GM12878 (cell line): ENCODE results near the gene TMEM225B. TPM values are rescaled to one million over a fixed set of nuclear protein-coding genes. Genes with fewer than 3 reads are reported as not detected.

Source experiments
- ATAC-seq: fragments of 200-7000 bp; cut with Tn5 transposase; 3 replicates; pipeline ENCODE4 v1.9.1; 2020; ENCODE audit warnings: mild to moderate bottlenecking, moderate library complexity
- BruUV-seq: library from RNA; stranded (reverse); fragments of 400-500 nt; replicated peaks from 2 replicates; lab custom pipeline; 2021; lab: Mats Ljungman, UMichigan
- CTCF ChIA-PET: fragments of 300-600 bp; sonication (Branson Sonifier 250); formaldehyde crosslinking; extraction: SDS; loops from one replicate; lab custom pipeline; 2021; ENCODE audit warnings: inconsistent platforms; lab: Yijun Ruan, JAX
- POLR2A ChIA-PET: fragments of 350-600 bp; formaldehyde crosslinking; extraction: SDS; loops from one replicate; lab custom pipeline; 2021; ENCODE audit warnings: inconsistent platforms; lab: Charles Lee
- RAD21 ChIA-PET: fragments of 300-600 bp; sonication (Branson Sonifier 250); formaldehyde crosslinking; loops from one replicate; lab custom pipeline; 2023; ENCODE audit warnings: antibody characterized with exemption; ENCODE audit not compliant: unreplicated experiment; lab: Charles Lee
- SMC1A ChIA-PET: fragments of 300-600 bp; sonication (Branson Sonifier 250); formaldehyde crosslinking; loops from one replicate; lab custom pipeline; 2023; ENCODE audit not compliant: unreplicated experiment, uncharacterized antibody; lab: Charles Lee
- DNase-seq: peaks from one replicate; pipeline ENCODE4 v3.0.0-alpha.2; 2011; ENCODE audit warnings: low read depth, low spot score
- FAIRE-seq: peaks from 3 replicates; lab custom pipeline; 2011; peaks lifted over from hg19 to GRCh38; lab: Jason Lieb, UNC
- H2AFZ ChIP-seq: 2 replicates; pipeline ENCODE4 v1.6.0; 2011; ENCODE audit warnings: low read depth, low read length, control low read depth; ENCODE audit not compliant: control insufficient read depth
- H3K27ac ChIP-seq: 2 replicates; pipeline ENCODE4 v1.5.1; 2011; ENCODE audit warnings: control low read depth; ENCODE audit not compliant: control insufficient read depth, insufficient read depth
- H3K27me3 ChIP-seq, 2 experiments: replicated peaks in 1 of 2; 2 replicates each; pipeline versions ENCODE4 v1.6.0 to v1.6.1; 2011; ENCODE audit warnings: low read length in 1 of 2; ENCODE audit not compliant: control insufficient read depth in 2 of 2, insufficient read depth in 2 of 2
- H3K36me3 ChIP-seq, 2 experiments: 2 replicates each; pipeline ENCODE4 v1.5.1; 2011; ENCODE audit warnings: low read length in 1 of 2; ENCODE audit not compliant: control insufficient read depth in 2 of 2, insufficient read depth in 2 of 2
- H3K4me1 ChIP-seq: 2 replicates; pipeline ENCODE4 v1.6.1; 2011; ENCODE audit warnings: mild to moderate bottlenecking, low read length, moderate library complexity, mixed read lengths; ENCODE audit not compliant: control insufficient read depth, insufficient read depth
- H3K4me2 ChIP-seq: 2 replicates; pipeline ENCODE4 v1.6.0; 2011; ENCODE audit warnings: control low read depth; ENCODE audit not compliant: control insufficient read depth, insufficient read depth
- H3K4me3 ChIP-seq: fragments of 200-600 bp; sonication (generic); 2 replicates; pipeline ENCODE4 v1.5.1; 2016
- H3K79me2 ChIP-seq: 2 replicates; pipeline ENCODE4 v1.6.0; 2011; ENCODE audit warnings: low read length; ENCODE audit not compliant: control insufficient read depth, insufficient read depth
- H3K9ac ChIP-seq: 2 replicates; pipeline ENCODE4 v1.8.0; 2011; ENCODE audit warnings: low read length, control low read depth, mixed read lengths; ENCODE audit not compliant: control insufficient read depth, insufficient read depth
- H3K9me3 ChIP-seq: replicated peaks from 3 replicates; pipeline ENCODE4 v1.5.1; 2011; ENCODE audit warnings: mild to moderate bottlenecking, low read length; ENCODE audit not compliant: control insufficient read depth, insufficient read depth
- H4K20me1 ChIP-seq: 2 replicates; pipeline ENCODE4 v1.6.0; 2011; ENCODE audit not compliant: control insufficient read depth, insufficient read depth
- BHLHE40 ChIP-seq, 2 experiments: fragments of 450-650 bp in 1 of 2; IDR thresholded peaks; 2 replicates each; pipeline ENCODE4 v1.6.1; 2011 to 2017; ENCODE audit warnings: low read depth in 2 of 2, borderline replicate concordance in 1 of 2, improper control_type of control experiment in 1 of 2, low read length in 1 of 2, mild to moderate bottlenecking in 1 of 2
- DPF2 ChIP-seq: fragments of 450-650 bp; IDR thresholded peaks from 2 replicates; pipeline ENCODE4 v1.6.1; 2017; ENCODE audit warnings: mild to moderate bottlenecking
- EED ChIP-seq: sonication (generic); IDR thresholded peaks from 2 replicates; pipeline ENCODE4 v1.6.1; 2016; ENCODE audit warnings: antibody characterized with exemption, low read depth
- FOS ChIP-seq: IDR thresholded peaks from 3 replicates; pipeline ENCODE4 v1.6.1; 2011; ENCODE audit warnings: borderline replicate concordance; ENCODE audit not compliant: insufficient read length; ENCODE audit errors: extremely low read depth
- JUNB ChIP-seq: IDR thresholded peaks from 2 replicates; pipeline ENCODE4 v1.6.1; 2016; ENCODE audit warnings: antibody characterized with exemption, mild to moderate bottlenecking
- MAX ChIP-seq: IDR thresholded peaks from 2 replicates; pipeline ENCODE4 v1.6.1; 2012; ENCODE audit warnings: low read depth, low read length, improper control_type of control experiment
- MTA3 ChIP-seq: IDR thresholded peaks from 2 replicates; pipeline ENCODE4 v1.6.1; 2012; ENCODE audit warnings: low read length, inconsistent platforms, borderline replicate concordance
- NR2F1 ChIP-seq: fragments of 450-650 bp; conservative IDR thresholded peaks from 2 replicates; pipeline ENCODE4 v1.6.1; 2017; ENCODE audit warnings: mild to moderate bottlenecking
- POLR2AphosphoS2 ChIP-seq: IDR thresholded peaks from 2 replicates; pipeline ENCODE4 v1.6.1; 2011; ENCODE audit warnings: low read depth, mild to moderate bottlenecking, low read length, improper control_type of control experiment, moderate library complexity
- RB1 ChIP-seq: fragments of 450-650 bp; formaldehyde crosslinking; IDR thresholded peaks from 2 replicates; pipeline ENCODE4 v1.6.1; 2017; ENCODE audit warnings: mild to moderate bottlenecking, borderline replicate concordance
- SP1 ChIP-seq: IDR thresholded peaks from one replicate; pipeline ENCODE4 v1.6.1; 2011; ENCODE audit warnings: low read depth, low read length
- SPI1 ChIP-seq: IDR thresholded peaks from 2 replicates; pipeline ENCODE4 v1.6.1; 2011; ENCODE audit warnings: low read depth, mild to moderate bottlenecking, low read length, moderate library complexity, borderline replicate concordance; ENCODE audit not compliant: insufficient read depth
- SRF ChIP-seq, 2 experiments: IDR thresholded peaks; 2 replicates each; pipeline ENCODE4 v1.6.1; 2011; ENCODE audit warnings: low read depth in 2 of 2, low read length in 2 of 2, mild to moderate bottlenecking in 1 of 2, moderate library complexity in 1 of 2
- SUPT20H ChIP-seq: IDR thresholded peaks from 2 replicates; pipeline ENCODE4 v1.6.1; 2011; ENCODE audit warnings: low read depth, mild to moderate bottlenecking, low read length, moderate library complexity, borderline replicate concordance; ENCODE audit not compliant: control insufficient read depth
- TARDBP ChIP-seq: IDR thresholded peaks from 2 replicates; pipeline ENCODE4 v1.6.1; 2016; ENCODE audit warnings: borderline replicate concordance
- USF2 ChIP-seq: IDR thresholded peaks from 2 replicates; pipeline ENCODE4 v1.6.1; 2011; ENCODE audit warnings: low read depth, low read length, improper control_type of control experiment, borderline replicate concordance
- ZBTB4 ChIP-seq: fragments of 450-650 bp; formaldehyde crosslinking; IDR thresholded peaks from 2 replicates; pipeline ENCODE4 v1.4.0; 2022; ENCODE audit warnings: mild to moderate bottlenecking, moderate library complexity
- ZNF24 ChIP-seq: fragments of 450-650 bp; IDR thresholded peaks from 2 replicates; pipeline ENCODE4 v1.6.1; 2017; ENCODE audit warnings: antibody characterized with exemption, mild to moderate bottlenecking
- WGBS: methylation state at CpG from one replicate; pipeline ENCODE4 v1.1.6; 2016; ENCODE audit warnings: low lambda C conversion rate; ENCODE audit not compliant: insufficient replicate concordance, insufficient coverage; ENCODE audit errors: missing lambda C conversion rate; 5-methylcytosine and 5-hydroxymethylcytosine counted together
- in situ Hi-C: fragments of 300-500 bp; cut with MboI; formaldehyde crosslinking; loops from 9 replicates; pipeline ENCODE4 v1.14.3; 2018; ENCODE audit warnings: mixed read lengths
- intact Hi-C: fragments of 100-400 bp; cut with micrococcal nuclease; formaldehyde crosslinking; loops from one replicate; pipeline ENCODE4 v1.14.2; 2022; ENCODE audit not compliant: unreplicated experiment
- polyA plus RNA-seq, 11 experiments: library from polyadenylated mRNA; depleted of rRNA in 4 of 11; unstranded in 6 of 11; stranded (reverse) in 5 of 11; fragments of >200 nt; fragmentation: Nextera tagmentation in 4 of 11; fragmentation: Illumina TruSeq in 1 of 11; extraction: Ambion mirVana in 4 of 11; extraction: Trizol in 1 of 11; gene quantifications; 1 replicate in 1 of 11; 2 replicates in 10 of 11; pipeline versions ENCODE4 v1.2.1 to v1.2.3, GENCODE V29; 2011 to 2016; ENCODE audit warnings: inconsistent platforms in 2 of 11, missing spikeins in 2 of 11, low read depth in 1 of 11
- total RNA-seq, 4 experiments: library from RNA; depleted of rRNA in 3 of 4; stranded (reverse); fragments of >200 nt in 3 of 4; fragmentation: Illumina TruSeq in 1 of 4; extraction: Trizol in 1 of 4; gene quantifications; 2 replicates each; pipeline versions ENCODE4 v1.2.1 to v1.2.3, GENCODE V29; 2013 to 2021
- TF ChIP-seq, protein P1 (sequence below): IDR thresholded peaks from 2 replicates; pipeline ENCODE4 v1.6.1; 2011; ENCODE audit warnings: borderline replicate concordance, low read depth, mild to moderate bottlenecking, moderate library complexity, low read length; ENCODE audit not compliant: insufficient read depth, poor library complexity, severe bottlenecking

Gene TMEM225B
- total and polyA plus RNA-seq, 10 of the 15 experiments (the other 5 are each of a cell fraction or from before 2014, with no cell fraction given), result 0.22 to 1.9 (median 0.43) TPM

DNA sequence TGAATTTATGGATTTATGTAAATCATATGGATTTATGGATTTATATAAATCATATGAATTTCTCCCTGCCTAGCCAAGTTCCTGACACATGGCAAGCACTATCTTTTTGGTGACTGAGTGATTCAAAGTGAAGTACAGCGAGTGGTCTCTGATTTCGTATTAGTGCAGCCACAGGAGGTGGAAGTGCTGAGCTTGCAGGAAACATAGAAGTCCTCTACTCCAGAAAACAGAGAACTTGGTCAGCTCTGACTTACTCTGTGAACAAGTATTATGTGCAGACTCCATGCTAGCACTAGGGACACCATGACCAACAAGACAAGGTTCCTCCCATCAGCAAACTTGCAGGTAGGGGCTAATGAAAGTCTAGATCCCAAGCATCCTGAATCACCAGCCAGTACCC is 53.2 kb downstream of the TMEM225B start (continued):
- no peak for TF ChIP-seq ZBTB4 (CRISPR knock-in tag)

GRCh38 chr7:99652671-99653070 is 54.6 kb downstream of the TMEM225B start:
- Histone ChIP-seq H3K4me3 (no peak overlapping the region), H3K27ac (no peak overlapping the region), H3K79me2 (no peaks in the 10 kb centered on the region), H3K9ac (no peak overlapping the region), H2AFZ (no peak overlapping the region), H3K27me3 (no peaks in the 10 kb centered on the region), H4K20me1 (no peaks in the 10 kb centered on the region), H3K4me1 (no peaks in the 10 kb centered on the region), H3K9me3 (no peaks in the 10 kb centered on the region), H3K36me3 (no peaks in the 10 kb centered on the region; a peak in 1 of 4 replicates), H3K4me2 (no peak overlapping the region)
- ChIA-PET SMC1A (no interaction called here), POLR2A (no interaction called here), CTCF (no interaction called here), RAD21 (no interaction called here)
- ATAC-seq (no peak), FAIRE-seq (no peak), DNase-seq (no peak)
- BruUV-seq, result no TSS peak
- in situ Hi-C loops, result no loop called here
- WGBS, result 64% methylated on average over 2 of the region's 2 CpGs
- intact Hi-C loops, result no loop called here
- TF ChIP-seq SP1 (no peak), POLR2AphosphoS2 (no peak), MAX (no peak), MTA3 (no peak), EED (no peak), NR2F1 (no peak), USF2 (no peak), SRF (IDR thresholded peaks at IDR 0.05; ENCODE audit: low read depth in 2 of 2, low read length in 2 of 2) (no peak), JUNB (no peak), RB1 (no peak), SPI1 (no peak), DPF2 (no peak), BHLHE40 (IDR thresholded peaks at IDR 0.05; ENCODE audit: borderline replicate concordance in 1 of 2, low read depth in 2 of 2, low read length in 1 of 2) (no peak), ZNF24 (no peak), FOS (no peak), TARDBP (no peak), SUPT20H (no peak)
- TF ChIP-seq, protein P1, sequence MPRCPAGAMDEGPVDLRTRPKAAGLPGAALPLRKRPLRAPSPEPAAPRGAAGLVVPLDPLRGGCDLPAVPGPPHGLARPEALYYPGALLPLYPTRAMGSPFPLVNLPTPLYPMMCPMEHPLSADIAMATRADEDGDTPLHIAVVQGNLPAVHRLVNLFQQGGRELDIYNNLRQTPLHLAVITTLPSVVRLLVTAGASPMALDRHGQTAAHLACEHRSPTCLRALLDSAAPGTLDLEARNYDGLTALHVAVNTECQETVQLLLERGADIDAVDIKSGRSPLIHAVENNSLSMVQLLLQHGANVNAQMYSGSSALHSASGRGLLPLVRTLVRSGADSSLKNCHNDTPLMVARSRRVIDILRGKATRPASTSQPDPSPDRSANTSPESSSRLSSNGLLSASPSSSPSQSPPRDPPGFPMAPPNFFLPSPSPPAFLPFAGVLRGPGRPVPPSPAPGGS, result no peak
